HCT116 (cell line): ENCODE results near the gene CDKN1A. TPM values are rescaled to one million over a fixed set of nuclear protein-coding genes. Genes with fewer than 3 reads are reported as not detected.

Source experiments
- ATAC-seq: fragments of 200-7000 bp; cut with Tn5 transposase; 2 replicates; pipeline ENCODE4 v1.9.1; 2020; ENCODE audit warnings: mild to moderate bottlenecking, moderate library complexity
- BruUV-seq: library from RNA; stranded (reverse); fragments of 400-500 nt; replicated peaks from 2 replicates; lab custom pipeline; 2021; lab: Mats Ljungman, UMichigan
- CTCF ChIA-PET: fragments of 300-600 bp; sonication (Branson Sonifier 250); formaldehyde crosslinking; loops from one replicate; lab custom pipeline; 2021; ENCODE audit warnings: antibody characterized with exemption; lab: Charles Lee
- POLR2A ChIA-PET: fragments of 300-600, 350-600 bp; sonication (Branson Sonifier 250); formaldehyde crosslinking; loops from one replicate; lab custom pipeline; 2021; ENCODE audit warnings: antibody characterized with exemption; lab: Charles Lee
- RAD21 ChIA-PET, 2 experiments: fragments of 300-600 bp; sonication (Branson Sonifier 250); formaldehyde crosslinking; loops; one replicate each; lab custom pipeline; 2023; ENCODE audit warnings: low total read pairs in 2 of 2; ENCODE audit not compliant: uncharacterized antibody in 2 of 2, unreplicated experiment in 2 of 2, low non-redundant PET in 1 of 2; lab: Charles Lee
- DNase-seq: peaks from one replicate; pipeline ENCODE4 v3.0.0-alpha.2; 2010; ENCODE audit warnings: low read depth, low spot score
- H2AFZ ChIP-seq: fragments of 200-600 bp; shearing (Covaris generic), sonication (generic); 2 replicates; pipeline ENCODE4 v1.6.1; 2017; ENCODE audit warnings: low read depth, mixed run types, mixed read lengths, antibody characterized with exemption, low read length; ENCODE audit not compliant: poor library complexity, severe bottlenecking
- H3K27ac ChIP-seq: 2 replicates; pipeline ENCODE4 v1.5.1; 2012; ENCODE audit warnings: low read depth, low read length
- H3K27me3 ChIP-seq: fragments of 200-600 bp; sonication (generic); 2 replicates; pipeline ENCODE4 v1.6.1; 2016; ENCODE audit warnings: mixed run types, low read length, mixed read lengths; ENCODE audit not compliant: insufficient read depth
- H3K36me3 ChIP-seq, 2 experiments: fragments of 200-500 bp in 1 of 2; fragments of 200-600 bp in 1 of 2; sonication (Bioruptor generic) in 1 of 2; sonication (generic) in 1 of 2; 2 replicates each; pipeline versions ENCODE4 v1.5.1 to v1.6.1; 2014 to 2016; ENCODE audit warnings: low read length in 2 of 2, inconsistent platforms in 1 of 2, mixed read lengths in 1 of 2, mixed run types in 1 of 2; ENCODE audit not compliant: insufficient read depth in 2 of 2, control insufficient read depth in 1 of 2
- H3K4me1 ChIP-seq, 2 experiments: fragments of 200-600 bp in 1 of 2; sonication (generic) in 1 of 2; 2 replicates each; pipeline versions ENCODE4 v1.5.1 to v1.6.1; 2012 to 2017; ENCODE audit warnings: low read length in 2 of 2, inconsistent platforms in 1 of 2, mild to moderate bottlenecking in 1 of 2, mixed read lengths in 1 of 2, mixed run types in 1 of 2, moderate library complexity in 1 of 2; ENCODE audit not compliant: insufficient read depth in 2 of 2, control insufficient read depth in 1 of 2
- H3K4me2 ChIP-seq: fragments of 200-600 bp; sonication (generic); 2 replicates; pipeline ENCODE4 v1.6.1; 2017; ENCODE audit warnings: mixed run types, low read length, mixed read lengths
- H3K4me3 ChIP-seq, 2 experiments: fragments of 200-600 bp in 1 of 2; sonication (generic) in 1 of 2; replicated peaks in 1 of 2; 2 replicates each; pipeline ENCODE4 v1.5.1; 2011 to 2016; ENCODE audit warnings: low read length in 2 of 2, control low read depth in 1 of 2, low read depth in 1 of 2, mild to moderate bottlenecking in 1 of 2, mixed read lengths in 1 of 2, mixed run types in 1 of 2
- H3K79me2 ChIP-seq: fragments of 200-600 bp; sonication (generic); 2 replicates; pipeline ENCODE4 v1.6.1; 2017; ENCODE audit warnings: mild to moderate bottlenecking, mixed run types, low read length, moderate library complexity, mixed read lengths; ENCODE audit not compliant: insufficient read depth
- H3K9ac ChIP-seq: fragments of 200-600 bp; sonication (generic); 2 replicates; pipeline ENCODE4 v1.6.1; 2016; ENCODE audit warnings: low read length, mixed read lengths
- H3K9me2 ChIP-seq: fragments of 200-600 bp; sonication (generic), shearing (Covaris generic); 2 replicates; pipeline ENCODE4 v1.6.1; 2017; ENCODE audit warnings: mixed run types, mild to moderate bottlenecking, moderate library complexity; ENCODE audit not compliant: insufficient read depth
- H3K9me3 ChIP-seq, 2 experiments: fragments of 200-500 bp in 1 of 2; fragments of 200-600 bp in 1 of 2; sonication (Bioruptor generic) in 1 of 2; sonication (generic) in 1 of 2; 2 replicates each; pipeline ENCODE4 v1.6.1; 2014 to 2017; ENCODE audit warnings: low read length in 2 of 2, mixed read lengths in 2 of 2, inconsistent platforms in 1 of 2, low read depth in 1 of 2, mild to moderate bottlenecking in 1 of 2, mixed run types in 1 of 2, moderate library complexity in 1 of 2; ENCODE audit not compliant: control insufficient read depth in 1 of 2, insufficient read depth in 1 of 2
- H4K20me1 ChIP-seq: fragments of 200-600 bp; sonication (generic), shearing (Covaris generic); 2 replicates; pipeline ENCODE4 v1.6.1; 2017; ENCODE audit warnings: mixed run types, mild to moderate bottlenecking, moderate library complexity; ENCODE audit not compliant: insufficient read depth
- ATF3 ChIP-seq: IDR thresholded peaks from 2 replicates; pipeline ENCODE4 v1.6.1; 2012
- CBX3 ChIP-seq: IDR thresholded peaks from 2 replicates; pipeline ENCODE4 v1.6.1; 2012; ENCODE audit warnings: low read depth
- CEBPB ChIP-seq: IDR thresholded peaks from 2 replicates; pipeline ENCODE4 v1.6.1; 2012; ENCODE audit warnings: low read depth
- EGR1 ChIP-seq: IDR thresholded peaks from 2 replicates; pipeline ENCODE4 v1.6.1; 2012; ENCODE audit warnings: low read depth
- ELF1 ChIP-seq: IDR thresholded peaks from 2 replicates; pipeline ENCODE4 v1.6.1; 2012; ENCODE audit warnings: low read depth, borderline replicate concordance
- EZH2 ChIP-seq: fragments of 200-600 bp; sonication (generic); IDR thresholded peaks from 2 replicates; pipeline ENCODE4 v1.6.1; 2017; ENCODE audit warnings: antibody characterized with exemption, mixed run types
- FOSL1 ChIP-seq: IDR thresholded peaks from 2 replicates; pipeline ENCODE4 v1.6.1; 2012; ENCODE audit warnings: low read depth
- JUND ChIP-seq: IDR thresholded peaks from 2 replicates; pipeline ENCODE4 v1.6.1; 2012
- MAX ChIP-seq: IDR thresholded peaks from 2 replicates; pipeline ENCODE4 v1.6.1; 2012
- RAD21 ChIP-seq: IDR thresholded peaks from 2 replicates; pipeline ENCODE4 v1.6.1; 2012; ENCODE audit warnings: low read depth, mild to moderate bottlenecking
- REST ChIP-seq: IDR thresholded peaks from 2 replicates; pipeline ENCODE4 v1.6.1; 2012; ENCODE audit warnings: low read depth
- SIN3A ChIP-seq: IDR thresholded peaks from 2 replicates; pipeline ENCODE4 v1.6.1; 2012; ENCODE audit warnings: low read depth
- TCF7L2 ChIP-seq: IDR thresholded peaks from 2 replicates; pipeline ENCODE4 v1.7.0; 2011; ENCODE audit warnings: borderline replicate concordance, inconsistent platforms; ENCODE audit not compliant: insufficient read depth, insufficient read length; ENCODE audit errors: extremely low read depth
- YY1 ChIP-seq: IDR thresholded peaks from 2 replicates; pipeline ENCODE4 v1.6.1; 2011; ENCODE audit warnings: low read length, low read depth, moderate library complexity, mild to moderate bottlenecking; ENCODE audit not compliant: insufficient replicate concordance; ENCODE audit errors: extremely low read depth
- ZBTB33 ChIP-seq: IDR thresholded peaks from 2 replicates; pipeline ENCODE4 v1.6.1; 2011; ENCODE audit warnings: mild to moderate bottlenecking, low read length, moderate library complexity; ENCODE audit not compliant: insufficient replicate concordance; ENCODE audit errors: extremely low read depth
- ZFX ChIP-seq: fragments of 450-650 bp; IDR thresholded peaks from 2 replicates; pipeline ENCODE4 v1.6.1; 2017
- ZNF274 ChIP-seq: fragments of 200-500 bp; sonication (Bioruptor generic); IDR thresholded peaks from 2 replicates; pipeline ENCODE4 v1.6.1; 2014; ENCODE audit warnings: mild to moderate bottlenecking, low read depth, low read length, inconsistent platforms
- intact Hi-C: fragments of 100-400 bp; cut with micrococcal nuclease; formaldehyde crosslinking; loops from 2 replicates; pipeline ENCODE4 v1.10.0; 2022
- total RNA-seq: library from RNA; stranded (reverse); gene quantifications from one replicate; pipeline ENCODE4 v1.2.1, GENCODE V29; 2021; ENCODE audit not compliant: unreplicated experiment

Gene CDKN1A
- total RNA-seq, 1 experiment from 2014 or later: 179 TPM

- no peaks in the 10 kb centered on the region for H3K27me3 ChIP-seq
- ChIA-PET POLR2A (interaction anchor here (1.1 kb wide), 1 partner anchor 10 kb away, joined by 4 read pairs; no protein-coding TSS in a partner anchor), CTCF (no interaction called here), RAD21 (no interaction called here)
- H3K9me3 ChIP-seq: no peaks in the 10 kb centered on the region
- intact Hi-C loops: no loop called here
- BruUV-seq: no TSS peak
- H3K79me2 ChIP-seq: no peaks in the 10 kb centered on the region
- H3K4me3 ChIP-seq: no peak overlapping the region
- H3K27ac ChIP-seq: no peak overlapping the region
- H3K4me1 ChIP-seq: peaks cover 0 to 14% of the 10 kb centered on the region in 2 experiments; a peak in 1 of 4 replicates
- H3K4me2 ChIP-seq: no peak overlapping the region
- TF ChIP-seq MAX: no peak
- TF ChIP-seq ZBTB33: no peak
- TF ChIP-seq FOSL1: no peak
- no peak for TF ChIP-seq ZNF274
- no peak for TF ChIP-seq JUND
- no peak for TF ChIP-seq ELF1
- no peak for TF ChIP-seq RAD21
- no peak for TF ChIP-seq ZFX
- TF ChIP-seq EGR1: no peak
- no peak for TF ChIP-seq CEBPB
- no peak for TF ChIP-seq EZH2
- TF ChIP-seq ATF3: no peak
- no peak for TF ChIP-seq CBX3
- TF ChIP-seq TCF7L2: no peak
- no peak for TF ChIP-seq YY1
- TF ChIP-seq SIN3A: no peak
- TF ChIP-seq REST: no peak
- H3K36me3 ChIP-seq: no peaks in the 10 kb centered on the region
- no peaks in the 10 kb centered on the region for H4K20me1 ChIP-seq
- no peak overlapping the region for H3K9ac ChIP-seq
- DNase-seq (no peak), ATAC-seq (no peak)
- H2AFZ ChIP-seq: no peak overlapping the region
- H3K9me2 ChIP-seq: no peaks in the 10 kb centered on the region
These were observed 22.1 kb upstream of the CDKN1A start for GRCh38 chr6:36656441-36656840.
